ENCODE data around the gene SOX21. TPM values are rescaled to one million over a fixed set of nuclear protein-coding genes. Genes with fewer than 3 reads are reported as not detected.

Gene SOX21
- total and polyA plus RNA-seq, 4 donors, result 0.22 to 0.46 (median 0.31) TPM

- no peak for TF ChIP-seq CTCF (IDR thresholded peaks at IDR 0.05; ENCODE audit: control extremely low read depth, extremely low read depth)
- H3K27me3 ChIP-seq (ENCODE audit: control insufficient read depth in 3 of 3, insufficient read depth in 3 of 3, low read length in 2 of 3), result peaks cover under 1 to 10% (median 3%) of the 10 kb centered on the region in 3 donors
- ATAC-seq (ENCODE audit: insufficient read depth, low FRiP score) (no peak), DNase-seq (no peak)
- H3K9ac ChIP-seq (ENCODE audit: insufficient read depth in 1 of 2, low read length in 2 of 2), result no peak overlapping the region
- H3K36me3 ChIP-seq (ENCODE audit: control insufficient read depth in 4 of 4, insufficient read depth in 4 of 4, low read length in 4 of 4), result no peaks in the 10 kb centered on the region
- no peak overlapping the region for H3K27ac ChIP-seq (ENCODE audit: low read depth in 1 of 2, low read length in 1 of 2)
- H3K9me3 ChIP-seq (ENCODE audit: control insufficient read depth in 4 of 4, insufficient read depth in 3 of 4, low read length in 3 of 4), result no peaks in the 10 kb centered on the region
- no peaks in the 10 kb centered on the region for H3K4me1 ChIP-seq (ENCODE audit: control insufficient read depth in 5 of 5, insufficient read depth in 5 of 5, low read length in 5 of 5)
- WGBS, 2 donors, result 80 to 94% methylated on average over 2 of the region's 2 CpGs
- H3K4me3 ChIP-seq, result no peak overlapping the region
Measured at GRCh38 chr13:94672400-94672799, 39.9 kb downstream of the SOX21 start.

DNA sequence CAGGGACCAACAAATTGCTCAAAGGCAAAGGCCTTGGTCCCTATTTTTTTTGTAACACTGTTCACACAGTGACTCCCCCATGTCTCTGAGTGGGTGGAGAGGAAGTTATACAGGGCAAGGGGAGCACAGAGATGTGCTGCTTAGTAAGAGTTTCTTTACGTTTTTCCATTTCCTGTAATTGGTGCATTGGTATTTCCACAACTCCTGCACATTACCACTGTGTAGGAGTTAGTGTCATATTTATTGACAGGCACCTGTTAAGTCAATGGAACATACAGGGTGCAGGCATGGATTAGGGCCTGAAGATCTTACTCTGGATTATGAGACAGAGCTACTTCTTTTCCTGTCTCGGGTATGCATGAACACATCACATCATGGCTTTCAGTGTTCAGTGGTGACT is 45.2 kb downstream of the SOX21 start:
- ATAC-seq (ENCODE audit: insufficient read depth, low FRiP score), result no peak
- no peaks in the 10 kb centered on the region for H3K36me3 ChIP-seq (ENCODE audit: control insufficient read depth in 4 of 4, insufficient read depth in 4 of 4, low read length in 4 of 4)
- peaks cover 0 to 46% (median 30%) of the 10 kb centered on the region in 3 donors for H3K27me3 ChIP-seq (ENCODE audit: control insufficient read depth in 3 of 3, insufficient read depth in 3 of 3, low read length in 2 of 3)
- no peak overlapping the region for H3K4me3 ChIP-seq
- TF ChIP-seq CTCF (IDR thresholded peaks at IDR 0.05; ENCODE audit: control extremely low read depth, extremely low read depth), result no peak
- H3K27ac ChIP-seq (ENCODE audit: low read depth in 1 of 2, low read length in 1 of 2), result no peak overlapping the region
- H3K9ac ChIP-seq (ENCODE audit: insufficient read depth in 1 of 2, low read length in 2 of 2), result no peak overlapping the region
- peaks cover 0 to 6% (median 0%) of the 10 kb centered on the region in 5 donors for H3K4me1 ChIP-seq (ENCODE audit: control insufficient read depth in 5 of 5, insufficient read depth in 5 of 5, low read length in 5 of 5)
- DNase-seq, result no peak
- WGBS, 2 donors, result 56 to 62% methylated on average over 2 of the region's 2 CpGs
- H3K9me3 ChIP-seq (ENCODE audit: control insufficient read depth in 4 of 4, insufficient read depth in 3 of 4, low read length in 3 of 4), result peaks cover 0 to 2% (median 0%) of the 10 kb centered on the region in 4 donors

DNA sequence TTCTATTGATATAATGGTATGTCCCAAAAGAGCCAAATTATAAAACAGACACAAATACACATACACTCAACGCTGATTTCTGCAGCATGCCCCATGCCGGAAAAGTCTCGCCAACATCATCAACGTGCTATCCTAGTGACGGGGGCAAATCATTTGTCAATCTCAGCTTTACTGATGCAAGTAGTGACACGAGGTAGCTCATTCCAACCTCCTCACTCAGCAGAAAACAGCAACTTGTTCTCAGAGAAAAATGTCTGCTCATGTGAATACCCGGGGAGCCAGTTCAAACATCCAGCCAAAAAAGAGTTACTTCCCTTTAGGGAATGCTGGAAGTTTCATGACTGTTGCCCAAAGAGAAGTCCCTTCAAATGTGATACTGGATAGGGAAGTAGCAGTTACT is 46.3 kb downstream of the SOX21 start:
- WGBS, 2 donors, result 88 to 92% methylated on average over 7 of the region's 7 CpGs
- H3K4me3 ChIP-seq, result no peak overlapping the region
- TF ChIP-seq CTCF (IDR thresholded peaks at IDR 0.05; ENCODE audit: control extremely low read depth, extremely low read depth), result no peak
- ATAC-seq (ENCODE audit: insufficient read depth, low FRiP score) (no peak), DNase-seq (no peak)
- H3K9ac ChIP-seq (ENCODE audit: insufficient read depth in 1 of 2, low read length in 2 of 2), result no peak overlapping the region
- H3K4me1 ChIP-seq (ENCODE audit: control insufficient read depth in 5 of 5, insufficient read depth in 5 of 5, low read length in 5 of 5), result peaks cover 0 to 10% (median 0%) of the 10 kb centered on the region in 5 donors
- peaks cover 0 to 53% (median 34%) of the 10 kb centered on the region in 3 donors for H3K27me3 ChIP-seq (ENCODE audit: control insufficient read depth in 3 of 3, insufficient read depth in 3 of 3, low read length in 2 of 3)
- peaks cover 0 to 2% (median 0%) of the 10 kb centered on the region in 4 donors for H3K9me3 ChIP-seq (ENCODE audit: control insufficient read depth in 4 of 4, insufficient read depth in 3 of 4, low read length in 3 of 4)
- H3K36me3 ChIP-seq (ENCODE audit: control insufficient read depth in 4 of 4, insufficient read depth in 4 of 4, low read length in 4 of 4), result no peaks in the 10 kb centered on the region
- H3K27ac ChIP-seq (ENCODE audit: low read depth in 1 of 2, low read length in 1 of 2), result no peak overlapping the region

GRCh38 chr13:94664889-94665288 is 47.5 kb downstream of the SOX21 start:
- H3K27me3 ChIP-seq (ENCODE audit: control insufficient read depth in 3 of 3, insufficient read depth in 3 of 3, low read length in 2 of 3), result peaks cover 0 to 50% (median 34%) of the 10 kb centered on the region in 3 donors
- TF ChIP-seq CTCF (IDR thresholded peaks at IDR 0.05; ENCODE audit: control extremely low read depth, extremely low read depth), result no peak
- ATAC-seq (ENCODE audit: insufficient read depth, low FRiP score), result no peak
- peaks cover 0 to 12% (median 0%) of the 10 kb centered on the region in 5 donors for H3K4me1 ChIP-seq (ENCODE audit: control insufficient read depth in 5 of 5, insufficient read depth in 5 of 5, low read length in 5 of 5)
- 47 to 69% methylated on average over 7 of the region's 7 CpGs for WGBS, 2 donors
- DNase-seq, result no peak
- H3K9ac ChIP-seq (ENCODE audit: insufficient read depth in 1 of 2, low read length in 2 of 2), result no peak overlapping the region
- H3K27ac ChIP-seq (ENCODE audit: low read depth in 1 of 2, low read length in 1 of 2), result no peak overlapping the region
- H3K9me3 ChIP-seq (ENCODE audit: control insufficient read depth in 4 of 4, insufficient read depth in 3 of 4, low read length in 3 of 4), result peaks cover 0 to 2% (median 0%) of the 10 kb centered on the region in 4 donors
- H3K36me3 ChIP-seq (ENCODE audit: control insufficient read depth in 4 of 4, insufficient read depth in 4 of 4, low read length in 4 of 4), result no peaks in the 10 kb centered on the region
- H3K4me3 ChIP-seq, result no peak overlapping the region

Data from lung (tissue), 12 donors.